AG04450 (cell line): Measurements from ENCODE around the gene VKORC1. TPM values are rescaled to one million over a fixed set of nuclear protein-coding genes. Genes with fewer than 3 reads are reported as not detected.

Source experiments
- CTCF ChIA-PET: fragments of 300-600, 350-600 bp; formaldehyde crosslinking; extraction: SDS; loops from one replicate; lab custom pipeline; 2022; ENCODE audit warnings: antibody characterized with exemption, inconsistent platforms; lab: Charles Lee
- POLR2A ChIA-PET: fragments of 350-600 bp; formaldehyde crosslinking; extraction: SDS; loops from one replicate; lab custom pipeline; 2021; ENCODE audit warnings: antibody characterized with exemption, inconsistent platforms; lab: Yijun Ruan, JAX
- DNase-seq: peaks from one replicate; pipeline ENCODE4 v3.0.0-alpha.2; 2011; ENCODE audit warnings: low read depth, low spot score
- H3K27ac ChIP-seq: one replicate; pipeline ENCODE4 v1.5.1; 2012; ENCODE audit warnings: low read depth, low read length, control low read depth
- H3K27me3 ChIP-seq: one replicate; pipeline ENCODE4 v1.6.0; 2012; ENCODE audit warnings: low read length; ENCODE audit not compliant: control insufficient read depth, insufficient read depth
- H3K4me3 ChIP-seq: 2 replicates; pipeline ENCODE4 v1.5.1; 2011; ENCODE audit warnings: mild to moderate bottlenecking, low read depth, low read length, control low read depth
- H3K9me3 ChIP-seq: 2 replicates; pipeline ENCODE4 v1.5.1; 2012; ENCODE audit warnings: low read length; ENCODE audit not compliant: control insufficient read depth, insufficient read depth
- CTCF ChIP-seq: IDR thresholded peaks from 2 replicates; pipeline ENCODE4 v1.5.1; 2011; ENCODE audit warnings: low read depth, low read length, control low read depth, inconsistent platforms
- polyA plus RNA-seq: library from polyadenylated mRNA; depleted of rRNA; stranded (reverse); fragments of >200 nt; gene quantifications from 2 replicates; pipeline ENCODE4 v1.2.3, GENCODE V29; 2011

VKORC1 gene
- polyA plus RNA-seq, 1 experiment, result 210 TPM

- ChIA-PET CTCF (interaction anchor here (1.1 to 1.6 kb wide), 2 partner anchors 32 to 33 kb away, joined by 4 to 5 read pairs; no protein-coding TSS in a partner anchor), POLR2A (no interaction called here)
- DNase-seq, result no peak
- Histone ChIP-seq H3K27me3 (no peaks in the 10 kb centered on the region), H3K9me3 (no peaks in the 10 kb centered on the region), H3K27ac (no peak overlapping the region), H3K4me3 (peak overlapping the region; percentile 75; the same call in 1 of the 2 replicates)
- no peak for TF ChIP-seq CTCF
Measured at GRCh38 chr16:31109622-31110021, 15.0 kb upstream of the VKORC1 start.

- Histone ChIP-seq H3K4me3 (peak overlapping the region; percentile 75), H3K27ac (no peak overlapping the region), H3K9me3 (no peaks in the 10 kb centered on the region), H3K27me3 (no peaks in the 10 kb centered on the region)
- CTCF ChIA-PET, result interaction anchor here (1.1 to 1.6 kb wide), 2 partner anchors 33 to 34 kb away, joined by 4 to 5 read pairs; no protein-coding TSS in a partner anchor
- no peak for DNase-seq
- no peak for TF ChIP-seq CTCF
- POLR2A ChIA-PET, result interaction anchor here (1.0 kb wide), 1 partner anchor 8 kb away, joined by 3 read pairs; the partner anchor contains the start of gene KAT8
Measured at GRCh38 chr16:31108794-31109558, 14.4 kb upstream of the VKORC1 start.

- DNase-seq, result no peak
- H3K9me3 ChIP-seq, result no peaks in the 10 kb centered on the region
- ChIA-PET CTCF (interaction anchor here (2.2 kb wide), 1 partner anchor 34 kb away, joined by 6 read pairs; no protein-coding TSS in a partner anchor), POLR2A (interaction anchor here (1.0 to 1.3 kb wide), 1 partner anchor 9 kb away, joined by 3 read pairs; the partner anchor contains the start of gene KAT8)
- TF ChIP-seq CTCF, result no peak
- H3K27ac ChIP-seq, result no peak within 1 kb of the TSS
- peak within 1 kb of the TSS; percentile 75 for H3K4me3 ChIP-seq
- no peaks in the 10 kb centered on the region for H3K27me3 ChIP-seq
Measured at GRCh38 chr16:31108035-31108793, 13.6 kb upstream of the VKORC1 start, which contains the start of gene BCKDK. BCKDK (plus strand) TSS chr16:31108386; CDS start chr16:31109224, 838 bp downstream.

- CTCF ChIA-PET, result interaction anchor here (2.2 kb wide), 1 partner anchor 35 kb away, joined by 6 read pairs; no protein-coding TSS in a partner anchor
- no peak for DNase-seq
- POLR2A ChIA-PET, result interaction anchor here (1.3 kb wide), 1 partner anchor 10 kb away, joined by 3 read pairs; the partner anchor contains the start of gene KAT8
Measured at GRCh38 chr16:31107465-31107867, 12.9 kb upstream of the VKORC1 start.

More at GRCh38 chr16:31107465-31107867, 12.9 kb upstream of the VKORC1 start:
- no peaks in the 10 kb centered on the region for H3K27me3 ChIP-seq
- H3K27ac ChIP-seq, result no peak overlapping the region
- no peak for TF ChIP-seq CTCF
- H3K4me3 ChIP-seq, result no peak overlapping the region
- no peaks in the 10 kb centered on the region for H3K9me3 ChIP-seq
